DND-41 (cell line): ENCODE measurements around the gene SLC12A8.

ENCODE experiments used
- EZH2 ChIP-seq: IDR thresholded peaks from 3 replicates; pipeline ENCODE4 v1.6.1; 2012; ENCODE audit warnings: borderline replicate concordance, low read depth, mild to moderate bottlenecking, moderate library complexity, low read length, inconsistent platforms; ENCODE audit not compliant: severe bottlenecking
- TF ChIP-seq, protein P1 (sequence below): IDR thresholded peaks from 2 replicates; pipeline ENCODE4 v1.5.1; 2012; ENCODE audit warnings: borderline replicate concordance, low read length, moderate library complexity, mild to moderate bottlenecking; ENCODE audit not compliant: poor library complexity, severe bottlenecking; ENCODE audit errors: extremely low read depth

DNA sequence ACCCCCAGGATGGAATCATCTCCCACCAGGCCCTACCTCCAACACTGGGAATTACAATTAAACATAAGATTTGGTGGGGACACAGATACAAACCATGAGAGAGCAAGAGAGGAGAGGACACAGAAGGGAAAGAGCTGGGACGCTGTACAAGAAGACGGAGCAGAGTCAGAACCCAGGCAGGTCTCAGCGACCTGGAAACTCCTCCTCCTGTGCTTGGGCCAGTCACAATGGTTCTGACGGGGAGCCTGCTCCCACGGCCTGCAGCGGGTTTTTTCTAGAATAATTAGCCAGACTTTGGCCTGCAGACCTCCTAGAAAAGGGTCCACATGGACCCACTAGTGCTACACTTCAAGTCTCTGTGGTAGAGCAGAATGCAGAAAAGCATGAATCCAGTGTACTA, 5.6 kb downstream of the SLC12A8 start:
- TF ChIP-seq, protein P1, sequence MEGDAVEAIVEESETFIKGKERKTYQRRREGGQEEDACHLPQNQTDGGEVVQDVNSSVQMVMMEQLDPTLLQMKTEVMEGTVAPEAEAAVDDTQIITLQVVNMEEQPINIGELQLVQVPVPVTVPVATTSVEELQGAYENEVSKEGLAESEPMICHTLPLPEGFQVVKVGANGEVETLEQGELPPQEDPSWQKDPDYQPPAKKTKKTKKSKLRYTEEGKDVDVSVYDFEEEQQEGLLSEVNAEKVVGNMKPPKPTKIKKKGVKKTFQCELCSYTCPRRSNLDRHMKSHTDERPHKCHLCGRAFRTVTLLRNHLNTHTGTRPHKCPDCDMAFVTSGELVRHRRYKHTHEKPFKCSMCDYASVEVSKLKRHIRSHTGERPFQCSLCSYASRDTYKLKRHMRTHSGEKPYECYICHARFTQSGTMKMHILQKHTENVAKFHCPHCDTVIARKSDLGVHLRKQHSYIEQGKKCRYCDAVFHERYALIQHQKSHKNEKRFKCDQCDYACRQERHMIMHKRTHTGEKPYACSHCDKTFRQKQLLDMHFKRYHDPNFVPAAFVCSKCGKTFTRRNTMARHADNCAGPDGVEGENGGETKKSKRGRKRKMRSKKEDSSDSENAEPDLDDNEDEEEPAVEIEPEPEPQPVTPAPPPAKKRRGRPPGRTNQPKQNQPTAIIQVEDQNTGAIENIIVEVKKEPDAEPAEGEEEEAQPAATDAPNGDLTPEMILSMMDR = no peak
- TF ChIP-seq EZH2 = no peak
